OCI-LY3 (cell line): ENCODE measurements around the gene TYMP.
"Not testable (repeated sequence)": the region's sequence is repeated elsewhere in the genome, so short reads cannot be mapped to it uniquely, and the experiment has no call there.

Experiments used
- CTCF ChIP-seq: fragments of 200-600, 300-600 bp; sonication (generic); IDR thresholded peaks from 2 replicates; pipeline ENCODE4 v1.5.1; 2014; ENCODE audit warnings: antibody characterized with exemption, low read length, low read depth
- EZH2phosphoT487 ChIP-seq: fragments of 200-600 bp; shearing (Covaris generic); IDR thresholded peaks from 2 replicates; pipeline ENCODE4 v1.6.1; 2018; ENCODE audit warnings: antibody characterized with exemption, mixed run types, low read depth

- TF ChIP-seq EZH2phosphoT487, CTCF: not testable (repeated sequence)
Observed at GRCh38 chr22:50541667-50542026, 11.8 kb upstream of the TYMP start.
